Fibroblast of skin of right quadriceps (primary cell): ENCODE data around the gene CTNNA3.
A peak's percentile ranks its signal among the peaks of the same experiment; 100 is the strongest.

Experiments used
- DNase-seq: peaks from one replicate; pipeline ENCODE4 v3.0.0-alpha.2; 2013

CTNNA3 gene

GRCh38 chr10:66795866-66796265 lies 900.1 kb downstream of the CTNNA3 start:
- DNase-seq, result no peak

DNA sequence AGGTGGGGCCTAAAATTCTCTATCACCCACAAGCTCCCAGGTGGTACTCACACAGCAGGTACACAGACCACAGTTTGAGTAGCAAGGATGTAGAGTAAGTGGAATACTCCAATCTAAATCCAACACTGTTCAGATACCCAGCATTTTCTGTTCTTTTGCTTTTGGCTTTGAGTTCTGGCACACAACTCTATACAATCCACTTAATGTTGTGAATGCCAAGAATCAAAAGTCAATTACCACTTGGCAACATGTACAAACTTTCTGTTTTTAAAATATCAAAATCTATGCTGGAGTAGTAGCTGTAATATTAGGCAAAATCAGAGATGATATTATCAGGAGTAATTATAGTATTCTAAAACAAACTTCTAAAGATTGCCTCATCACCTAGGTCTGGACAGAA lies 903.6 kb downstream of the CTNNA3 start:
- no peak for DNase-seq

DNA sequence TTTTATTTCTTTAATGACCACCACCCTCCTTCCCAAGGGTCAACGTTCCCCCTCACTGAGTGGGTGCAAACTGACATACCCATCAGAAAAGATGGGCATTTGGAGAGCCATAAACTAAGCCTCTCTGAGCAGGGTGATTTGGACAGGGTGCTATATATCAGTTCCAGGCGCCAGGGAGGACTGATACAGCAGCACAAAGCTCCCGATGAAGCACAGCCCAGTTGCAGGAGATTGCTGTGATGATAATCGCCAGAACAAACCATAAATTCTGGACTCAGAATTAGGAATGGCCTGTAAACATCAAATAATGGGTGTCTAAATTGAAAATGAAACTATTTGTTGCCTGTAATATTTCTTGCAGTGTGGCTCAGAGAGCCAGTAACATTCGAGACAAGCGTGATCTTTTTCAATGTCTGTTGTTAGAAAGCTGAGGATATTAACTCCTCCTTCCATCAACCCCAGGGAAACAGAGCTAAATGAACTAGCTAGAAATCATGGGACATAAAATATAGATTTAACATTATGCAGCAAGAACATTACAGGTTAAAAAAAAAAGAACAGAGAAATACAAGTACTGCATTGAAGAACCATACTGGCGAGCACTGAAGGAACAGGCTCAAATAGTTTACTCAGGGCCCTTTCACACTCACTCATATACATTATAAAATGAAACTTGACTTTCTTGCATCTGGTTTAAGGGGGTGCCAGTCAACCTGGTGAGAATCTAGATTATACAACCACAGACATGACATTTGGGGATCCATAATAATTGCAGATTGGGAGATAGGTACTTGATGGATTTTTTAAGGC lies 907.6 kb downstream of the CTNNA3 start:
- DNase-seq, result no peak

GRCh38 chr10:66786709-66787108 lies 909.3 kb downstream of the CTNNA3 start:
- DNase-seq, result no peak

DNA sequence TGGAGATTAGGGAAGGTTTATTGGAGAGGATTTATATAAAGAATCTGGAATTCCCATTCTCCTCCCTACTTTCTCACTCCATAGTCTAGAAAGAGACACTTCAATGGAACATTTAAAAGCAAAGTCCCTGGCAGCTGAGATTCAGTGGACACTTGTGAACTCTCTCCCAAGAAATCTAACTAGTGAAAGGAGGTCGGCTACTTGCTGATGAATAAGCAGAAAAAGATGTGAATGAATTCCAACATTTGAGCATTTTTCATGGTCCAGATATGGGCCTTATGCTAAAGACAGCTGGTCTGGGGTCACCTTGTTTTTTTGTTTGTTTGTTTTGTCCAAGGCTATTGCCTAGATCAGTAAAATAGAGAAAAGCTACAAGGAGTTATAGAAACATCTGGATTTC lies 911.2 kb downstream of the CTNNA3 start:
- no peak for DNase-seq

- DNase-seq, result peak; percentile 66
These were observed 912.7 kb downstream of the CTNNA3 start for GRCh38 chr10:66783316-66783715.

GRCh38 chr10:66782776-66783175 lies 913.2 kb downstream of the CTNNA3 start:
- peak; percentile 37 for DNase-seq

DNA sequence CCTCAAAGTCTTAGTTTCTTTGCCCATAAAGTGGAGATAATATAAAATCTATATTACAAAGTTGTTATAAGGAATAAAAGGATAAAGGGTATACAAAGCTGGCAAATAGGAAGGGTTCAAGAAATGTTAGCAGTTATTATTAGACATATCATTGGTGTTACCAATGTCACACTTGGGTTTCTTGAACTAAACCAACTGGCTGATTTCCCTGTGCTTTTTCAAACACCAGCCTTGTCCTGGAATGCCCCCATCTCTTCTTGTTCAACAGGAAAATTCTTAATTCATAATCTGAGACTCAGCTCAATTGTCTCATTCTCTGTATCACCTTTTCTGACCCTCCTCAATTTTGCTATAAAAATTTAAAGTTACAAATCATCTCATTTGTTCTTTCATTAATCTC lies 913.9 kb downstream of the CTNNA3 start:
- no peak for DNase-seq

- no peak for DNase-seq
These were observed 915.2 kb downstream of the CTNNA3 start for GRCh38 chr10:66780796-66781195.

- no peak for DNase-seq
These were observed 917.6 kb downstream of the CTNNA3 start for GRCh38 chr10:66778351-66778750.

- peak; percentile 40 for DNase-seq
These were observed 918.3 kb downstream of the CTNNA3 start for GRCh38 chr10:66777665-66778064.

- DNase-seq, result no peak
These were observed 922.5 kb downstream of the CTNNA3 start for GRCh38 chr10:66773472-66773817.

DNA sequence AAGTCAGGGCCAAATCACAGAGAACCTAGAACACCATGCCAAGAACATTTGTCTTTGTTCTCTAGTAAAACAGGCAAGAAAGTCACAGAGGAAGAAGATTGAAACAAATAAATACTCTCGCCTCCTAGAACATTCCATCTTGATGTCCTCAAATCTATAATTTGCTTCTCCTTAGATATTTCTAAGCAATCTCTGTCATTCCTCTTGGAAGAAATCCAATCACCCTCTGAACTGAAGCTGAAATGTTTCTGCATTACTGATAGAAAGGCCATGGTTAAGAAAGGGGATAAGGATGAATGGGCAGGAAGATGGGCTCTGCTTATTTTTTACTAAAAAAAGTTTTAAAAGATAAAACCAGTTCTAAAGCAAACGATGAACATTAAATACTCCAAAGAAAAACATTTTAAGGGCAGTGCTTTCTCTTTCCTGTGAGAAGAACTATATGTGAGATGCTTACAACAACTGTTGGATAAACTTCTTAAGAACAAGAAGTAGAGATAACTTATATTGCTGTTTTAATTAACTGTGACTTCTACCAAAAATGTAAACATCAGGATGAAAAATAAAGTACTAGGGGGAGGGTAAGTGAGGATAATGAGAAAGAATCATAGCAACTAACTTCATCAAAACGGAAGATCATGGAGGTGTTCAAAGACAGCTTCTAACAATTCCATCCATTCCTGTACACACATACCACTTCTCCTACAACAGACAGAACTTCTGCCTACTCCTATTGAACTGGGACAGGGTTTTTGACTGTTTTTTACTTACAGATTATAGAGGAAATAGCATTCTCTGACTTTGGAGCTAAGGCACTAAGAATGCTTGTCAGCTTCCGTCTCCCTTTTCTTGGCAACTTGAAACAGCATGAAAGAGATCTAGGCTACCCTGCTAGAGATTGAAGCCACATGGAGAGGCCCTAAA lies 923.2 kb downstream of the CTNNA3 start:
- no peak for DNase-seq

- DNase-seq, result no peak
These were observed 928.3 kb downstream of the CTNNA3 start for GRCh38 chr10:66767707-66768106.

DNA sequence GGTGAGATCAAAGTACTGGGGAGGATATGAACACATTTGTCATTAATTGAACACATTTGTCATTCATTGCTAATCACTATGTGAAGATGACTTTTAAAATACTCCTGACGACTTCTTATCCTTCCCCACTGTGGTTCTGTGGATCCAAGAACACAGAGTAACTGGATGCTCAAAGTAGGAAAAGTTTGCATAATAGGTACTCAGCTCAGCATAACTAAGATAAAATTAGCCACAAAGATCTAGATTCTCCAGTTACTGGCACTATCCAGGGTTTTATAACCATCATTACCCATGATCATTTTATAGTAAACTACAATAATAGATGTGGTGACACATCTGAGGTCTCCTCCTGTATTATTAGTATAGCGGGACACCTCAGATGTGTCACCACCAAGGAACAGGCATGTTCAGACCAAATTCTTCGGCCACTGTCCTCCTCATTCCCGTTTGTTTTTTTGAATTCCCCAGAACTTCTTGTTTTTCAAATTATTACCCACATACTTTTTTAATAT lies 933.7 kb downstream of the CTNNA3 start:
- DNase-seq, result no peak

GRCh38 chr10:66760941-66761340 lies 935.1 kb downstream of the CTNNA3 start:
- no peak for DNase-seq

GRCh38 chr10:66755474-66755873 lies 940.5 kb downstream of the CTNNA3 start:
- no peak for DNase-seq

DNA sequence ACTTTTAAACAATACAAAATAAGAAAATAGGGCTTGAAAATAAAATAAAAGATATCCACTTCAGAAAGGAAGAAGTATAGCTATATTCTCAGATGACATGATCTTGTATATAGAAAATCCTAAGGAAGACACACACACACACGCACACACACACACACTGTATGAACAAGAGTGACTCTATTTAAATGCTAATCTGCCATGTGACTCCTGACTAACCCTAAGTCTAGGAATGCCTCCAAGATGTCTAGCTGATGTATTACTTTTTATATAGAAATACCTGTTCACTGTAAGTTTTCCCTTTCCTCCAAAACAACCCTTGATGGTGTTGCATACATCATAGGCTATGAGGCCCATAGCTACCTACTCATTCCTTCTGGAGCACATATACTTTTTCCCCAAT lies 943.3 kb downstream of the CTNNA3 start:
- peak; percentile 30 for DNase-seq

DNA sequence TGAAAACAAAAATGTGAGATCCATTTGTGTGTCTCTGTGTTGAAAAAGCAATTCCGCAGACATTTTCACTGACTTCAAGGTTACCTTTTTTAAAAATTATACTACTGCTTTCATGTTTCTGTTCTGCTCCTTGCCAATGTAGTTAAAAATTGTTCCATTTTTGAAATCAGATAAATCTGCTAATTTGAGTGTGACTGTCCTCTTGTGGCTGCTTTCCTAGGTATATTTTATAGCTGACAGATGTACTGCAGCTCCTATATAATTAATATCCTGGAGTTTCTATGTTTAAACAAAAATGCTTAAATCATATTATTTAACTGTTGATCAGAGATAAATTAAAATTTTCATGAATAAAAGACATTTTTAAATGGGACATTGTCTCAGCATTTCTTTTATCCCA lies 947.8 kb downstream of the CTNNA3 start:
- DNase-seq, result no peak

DNA sequence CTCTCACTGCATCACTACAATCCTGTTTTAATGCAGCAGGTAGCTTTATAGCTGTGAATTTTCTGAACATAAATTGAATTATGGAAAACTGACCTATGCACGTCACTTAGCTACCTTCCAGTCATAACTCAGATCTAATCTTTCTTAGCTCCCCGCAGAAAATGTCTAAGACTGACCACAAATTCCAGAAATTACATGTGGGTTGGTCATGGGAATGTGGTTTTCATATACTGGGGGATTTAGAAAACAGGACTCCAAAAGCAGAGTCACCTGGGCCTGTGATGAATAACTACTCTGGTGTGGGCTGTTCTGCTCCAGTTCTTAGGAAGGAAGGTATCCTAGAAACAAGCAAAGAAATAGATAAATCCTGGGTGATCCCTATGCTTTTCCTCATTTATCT lies 948.5 kb downstream of the CTNNA3 start:
- peak; percentile 96 for DNase-seq

- peak; percentile 46 for DNase-seq
These were observed 949.3 kb downstream of the CTNNA3 start for GRCh38 chr10:66746711-66747110.

GRCh38 chr10:66746246-66746645 lies 949.7 kb downstream of the CTNNA3 start:
- peak; percentile 39 for DNase-seq

DNA sequence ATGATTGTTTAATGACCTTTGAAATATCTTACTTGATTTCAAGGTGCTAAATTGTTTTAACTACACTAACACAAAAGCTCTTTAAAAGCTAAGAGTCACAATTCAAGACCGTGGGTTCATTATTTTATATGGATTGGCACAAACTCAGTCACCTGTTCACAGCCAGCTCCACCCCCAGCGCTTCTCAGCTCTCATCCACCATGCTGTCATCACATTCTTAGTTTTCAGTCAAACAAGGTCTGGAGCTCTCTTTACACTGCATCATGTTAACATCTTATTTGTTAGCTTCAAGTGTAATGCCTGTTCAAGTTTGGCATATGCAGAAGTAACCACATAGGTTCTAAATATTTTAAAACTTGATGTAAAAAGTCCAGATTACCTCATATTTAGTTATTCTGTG lies 951.1 kb downstream of the CTNNA3 start:
- DNase-seq, result no peak

GRCh38 chr10:66737241-66737640 lies 958.8 kb downstream of the CTNNA3 start:
- peak; percentile 52 for DNase-seq
